Measurements from ENCODE around the gene B3GAT1.

B3GAT1 gene

GRCh38 chr11:134390706-134391569 lies 21.1 kb downstream of the B3GAT1 start:
- DNase-seq (ENCODE audit: low spot score): no peak

- DNase-seq (ENCODE audit: low spot score): no peak
These were observed 22.4 kb downstream of the B3GAT1 start for GRCh38 chr11:134389464-134390180.

- no peak for DNase-seq (ENCODE audit: low spot score)
These were observed 23.5 kb downstream of the B3GAT1 start for GRCh38 chr11:134388590-134388989.

- DNase-seq (ENCODE audit: low spot score): no peak
These were observed 24.5 kb downstream of the B3GAT1 start for GRCh38 chr11:134387501-134387900.

GRCh38 chr11:134386945-134387344 lies 25.1 kb downstream of the B3GAT1 start:
- no peak for DNase-seq (ENCODE audit: low spot score)

- DNase-seq (ENCODE audit: low spot score): peak; percentile 46
These were observed 26.1 kb downstream of the B3GAT1 start for GRCh38 chr11:134385774-134386565.

GRCh38 chr11:134385171-134385570 lies 26.9 kb downstream of the B3GAT1 start:
- DNase-seq (ENCODE audit: low spot score): no peak

- no peak for DNase-seq (ENCODE audit: low spot score)
These were observed 27.6 kb downstream of the B3GAT1 start for GRCh38 chr11:134384406-134384805.

- no peak for DNase-seq (ENCODE audit: low spot score)
These were observed 28.3 kb downstream of the B3GAT1 start for GRCh38 chr11:134383576-134384221.

- DNase-seq (ENCODE audit: low spot score): no peak
These were observed 29.2 kb downstream of the B3GAT1 start for GRCh38 chr11:134382830-134383229.

GRCh38 chr11:134382257-134382656 lies 29.8 kb downstream of the B3GAT1 start:
- DNase-seq (ENCODE audit: low spot score): no peak

GRCh38 chr11:134380785-134381184 lies 31.3 kb downstream of the B3GAT1 start:
- no peak for DNase-seq (ENCODE audit: low spot score)

GRCh38 chr11:134380229-134380628 lies 31.8 kb downstream of the B3GAT1 start:
- DNase-seq (ENCODE audit: low spot score): no peak

- DNase-seq (ENCODE audit: low spot score): no peak
These were observed 32.8 kb downstream of the B3GAT1 start for GRCh38 chr11:134379241-134379640.

GRCh38 chr11:134377876-134378275 lies 34.2 kb downstream of the B3GAT1 start:
- no peak for DNase-seq (ENCODE audit: low spot score)

- no peak for DNase-seq (ENCODE audit: low spot score)
These were observed 35.7 kb downstream of the B3GAT1 start for GRCh38 chr11:134376150-134376921.

- DNase-seq (ENCODE audit: low spot score): no peak
These were observed 37.0 kb downstream of the B3GAT1 start for GRCh38 chr11:134374891-134375550.

GRCh38 chr11:134374171-134374570 lies 37.9 kb downstream of the B3GAT1 start:
- no peak for DNase-seq (ENCODE audit: low spot score)

- DNase-seq (ENCODE audit: low spot score): no peak
These were observed 38.4 kb downstream of the B3GAT1 start for GRCh38 chr11:134373591-134374052.

GRCh38 chr11:134372961-134373360 lies 39.1 kb downstream of the B3GAT1 start:
- peak; percentile 49 for DNase-seq (ENCODE audit: low spot score)
